A549 (cell line): ENCODE data around the gene OR13C4. TPM values are rescaled to one million over a fixed set of nuclear protein-coding genes. Genes with fewer than 3 reads are reported as not detected.

Source experiments
- polyA plus RNA-seq, 4 experiments: library from polyadenylated mRNA; depleted of rRNA in 3 of 4; stranded (reverse); fragments of >200 nt; fragmentation: RNase III in 1 of 4; extraction: RNeasy Plus Mini Kit Qiagen cat#74134 plus additional on column Dnase treatment in 1 of 4; gene quantifications; 2 replicates in 3 of 4; 3 replicates in 1 of 4; pipeline ENCODE4 v1.2.3, GENCODE V29; 2011 to 2017

OR13C4 gene
- polyA plus RNA-seq, 2 of the 4 experiments (the other 2 are of a cell fraction) = not detected

Other genes with a start within 250 kb of the OR13C4 start
- not detected in 2 replicates for gene OR13F1, start 22.9 kb downstream of the OR13C4 start, polyA plus RNA-seq (2011; rRNA removed)
- not detected in 3 replicates for gene OR13F1, start 22.9 kb downstream of the OR13C4 start, polyA plus RNA-seq (2017; fragmentation: RNase III; extraction: RNeasy Plus Mini Kit Qiagen cat#74134 plus additional on column Dnase treatment)
- gene OR13C3, start 9.6 kb upstream of the OR13C4 start, polyA plus RNA-seq (2011; rRNA removed) = not detected in 2 replicates
- not detected in 3 replicates for gene OR13C3, start 9.6 kb upstream of the OR13C4 start, polyA plus RNA-seq (2017; fragmentation: RNase III; extraction: RNeasy Plus Mini Kit Qiagen cat#74134 plus additional on column Dnase treatment)
- not detected in 2 replicates for gene OR13C8, start 42.0 kb upstream of the OR13C4 start, polyA plus RNA-seq (2011; rRNA removed)
- gene OR13C8, start 42.0 kb upstream of the OR13C4 start, polyA plus RNA-seq (2017; fragmentation: RNase III; extraction: RNeasy Plus Mini Kit Qiagen cat#74134 plus additional on column Dnase treatment) = not detected in 3 replicates
- gene OR13C5, start 72.2 kb upstream of the OR13C4 start, polyA plus RNA-seq (2011; rRNA removed) = not detected in 2 replicates
- not detected in 3 replicates for gene OR13C5, start 72.2 kb upstream of the OR13C4 start, polyA plus RNA-seq (2017; fragmentation: RNase III; extraction: RNeasy Plus Mini Kit Qiagen cat#74134 plus additional on column Dnase treatment)
- gene OR13C2, start 78.4 kb upstream of the OR13C4 start, polyA plus RNA-seq (2011; rRNA removed) = not detected in 2 replicates
- not detected in 3 replicates for gene OR13C2, start 78.4 kb upstream of the OR13C4 start, polyA plus RNA-seq (2017; fragmentation: RNase III; extraction: RNeasy Plus Mini Kit Qiagen cat#74134 plus additional on column Dnase treatment)
- not detected in 2 replicates for gene OR13C9, start 91.0 kb upstream of the OR13C4 start, polyA plus RNA-seq (2011; rRNA removed)
- not detected in 3 replicates for gene OR13C9, start 91.0 kb upstream of the OR13C4 start, polyA plus RNA-seq (2017; fragmentation: RNase III; extraction: RNeasy Plus Mini Kit Qiagen cat#74134 plus additional on column Dnase treatment)
- not detected in 2 replicates for gene OR13D1, start 167.3 kb upstream of the OR13C4 start, polyA plus RNA-seq (2011; rRNA removed)
- gene OR13D1, start 167.3 kb upstream of the OR13C4 start, polyA plus RNA-seq (2017; fragmentation: RNase III; extraction: RNeasy Plus Mini Kit Qiagen cat#74134 plus additional on column Dnase treatment) = not detected in 3 replicates
- 33.5 and 34.5 TPM in 2 replicates for gene NIPSNAP3A, start 220.5 kb upstream of the OR13C4 start, polyA plus RNA-seq (2011; rRNA removed)
- 19.3 to 20.8 TPM (median 20.1 TPM) in 3 replicates for gene NIPSNAP3A, start 220.5 kb upstream of the OR13C4 start, polyA plus RNA-seq (2017; fragmentation: RNase III; extraction: RNeasy Plus Mini Kit Qiagen cat#74134 plus additional on column Dnase treatment)
- gene NIPSNAP3B, start 236.9 kb upstream of the OR13C4 start, polyA plus RNA-seq (2011; rRNA removed) = 2.9 and 3.4 TPM in 2 replicates
- gene NIPSNAP3B, start 236.9 kb upstream of the OR13C4 start, polyA plus RNA-seq (2017; fragmentation: RNase III; extraction: RNeasy Plus Mini Kit Qiagen cat#74134 plus additional on column Dnase treatment) = 1.00 to 2.0 TPM (median 1.7 TPM) in 3 replicates